ENCODE data around the gene DPT.
A peak's percentile ranks its signal among the peaks of the same experiment; 100 is the strongest.

The DPT gene

DNA sequence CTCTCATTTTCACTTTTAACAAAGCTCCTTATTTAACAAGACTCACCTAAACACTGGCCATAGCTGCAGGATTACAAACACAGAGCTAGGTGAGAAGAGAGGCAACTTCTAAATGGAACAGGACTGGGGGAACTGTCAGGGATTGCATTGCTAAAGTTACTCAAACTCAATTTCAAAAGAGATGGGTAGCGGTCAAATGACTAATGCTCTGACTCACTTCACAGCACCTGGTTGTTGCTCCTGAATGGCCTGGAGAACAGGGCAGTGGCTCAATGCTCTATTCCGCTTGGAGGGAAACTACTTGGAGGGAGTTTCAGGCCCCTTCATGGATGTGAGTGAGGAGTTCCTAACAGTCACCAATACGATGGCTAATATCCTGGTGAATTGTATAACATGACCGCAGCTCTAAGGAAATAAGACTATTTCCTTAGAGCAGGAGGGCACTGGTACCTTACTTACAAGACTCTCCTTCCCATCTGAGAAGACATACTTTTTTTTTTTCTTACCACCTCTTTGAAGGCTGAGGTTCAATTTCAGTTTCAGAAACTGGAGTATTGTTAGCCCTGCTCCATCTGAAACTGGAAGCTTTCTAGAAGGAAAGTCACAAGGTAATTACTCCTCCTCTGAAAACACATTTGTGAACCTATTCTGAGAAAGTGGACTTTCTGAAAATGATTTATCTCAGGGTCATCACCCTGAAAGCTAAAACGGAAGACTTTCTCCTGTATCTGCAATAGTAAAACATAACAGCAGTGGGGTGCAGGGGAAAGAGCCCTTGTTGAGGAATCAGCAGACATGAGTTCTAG is 9.5 kb downstream of the DPT start:
- Histone ChIP-seq H3K27ac (ENCODE audit: low read length) (no peak overlapping the region), H3F3A (ENCODE audit: insufficient read depth, low read length) (peaks cover 16% of the 10 kb centered on the region), H3K4me3 (ENCODE audit: low read length) (no peak overlapping the region), H3K79me2 (ENCODE audit: low read length) (no peaks in the 10 kb centered on the region), H2AFZ (ENCODE audit: low read length) (no peak overlapping the region), H3K36me3 (replicated peaks; ENCODE audit: insufficient read depth, low read length) (no peaks in the 10 kb centered on the region), H3K9ac (ENCODE audit: low read length) (no peak overlapping the region), H3K27me3 (replicated peaks; ENCODE audit: insufficient read depth, low read length) (peaks cover 87% of the 10 kb centered on the region), H3K9me2 (replicated peaks; ENCODE audit: insufficient read depth, low read length) (no peaks in the 10 kb centered on the region), H3K9me3 (replicated peaks; ENCODE audit: insufficient read depth, low read length) (no peaks in the 10 kb centered on the region), H3K4me2 (ENCODE audit: low read depth, low read length) (peak overlapping the region; percentile 4; the same call in 1 of the 2 replicates), H3K4me1 (ENCODE audit: low read length) (peaks cover 13% of the 10 kb centered on the region), H4K20me1 (ENCODE audit: insufficient read depth, low read length) (peaks cover 25% of the 10 kb centered on the region; the same call in 1 of the 2 replicates)
- peak; percentile 93 for DNase-seq
- TF ChIP-seq CTCF (IDR thresholded peaks at IDR 0.05; ENCODE audit: low read length) (no peak), EZH2phosphoT487 (IDR thresholded peaks at IDR 0.05; ENCODE audit: low read length) (peak; percentile 99), EZH2 (optimal IDR thresholded peaks at IDR 0.05; ENCODE audit: low read depth, low read length) (no peak)

GRCh38 chr1:168717906-168718891 is 10.8 kb downstream of the DPT start:
- Histone ChIP-seq H3K9me3 (replicated peaks; ENCODE audit: insufficient read depth, low read length) (no peaks in the 10 kb centered on the region), H3K9ac (ENCODE audit: low read length) (no peak overlapping the region), H3F3A (ENCODE audit: insufficient read depth, low read length) (peaks cover 16% of the 10 kb centered on the region), H3K4me3 (ENCODE audit: low read length) (no peak overlapping the region), H3K4me2 (ENCODE audit: low read depth, low read length) (no peak overlapping the region), H3K27ac (ENCODE audit: low read length) (no peak overlapping the region), H3K79me2 (ENCODE audit: low read length) (no peaks in the 10 kb centered on the region), H2AFZ (ENCODE audit: low read length) (no peak overlapping the region), H4K20me1 (ENCODE audit: insufficient read depth, low read length) (peaks cover 21% of the 10 kb centered on the region; the same call in 1 of the 2 replicates), H3K9me2 (replicated peaks; ENCODE audit: insufficient read depth, low read length) (no peaks in the 10 kb centered on the region), H3K36me3 (replicated peaks; ENCODE audit: insufficient read depth, low read length) (no peaks in the 10 kb centered on the region), H3K4me1 (ENCODE audit: low read length) (peaks cover 13% of the 10 kb centered on the region), H3K27me3 (replicated peaks; ENCODE audit: insufficient read depth, low read length) (peaks cover 86% of the 10 kb centered on the region)
- DNase-seq: no peak
- TF ChIP-seq CTCF (IDR thresholded peaks at IDR 0.05; ENCODE audit: low read length) (no peak), EZH2 (optimal IDR thresholded peaks at IDR 0.05; ENCODE audit: low read depth, low read length) (no peak), EZH2phosphoT487 (IDR thresholded peaks at IDR 0.05; ENCODE audit: low read length) (0 out of 2 replicates have a peak, but pooled peaks have one; percentile 34)

GRCh38 chr1:168714012-168714411 is 15.0 kb downstream of the DPT start:
- no peaks in the 10 kb centered on the region for H3K9me2 ChIP-seq (replicated peaks; ENCODE audit: insufficient read depth, low read length)
- peaks cover 71% of the 10 kb centered on the region for H3K27me3 ChIP-seq (replicated peaks; ENCODE audit: insufficient read depth, low read length)
- peaks cover 2% of the 10 kb centered on the region for H3K4me1 ChIP-seq (ENCODE audit: low read length)
- H3K27ac ChIP-seq (ENCODE audit: low read length): no peak overlapping the region
- peaks cover 1% of the 10 kb centered on the region; the same call in 1 of the 2 replicates for H4K20me1 ChIP-seq (ENCODE audit: insufficient read depth, low read length)
- no peak overlapping the region for H3K4me2 ChIP-seq (ENCODE audit: low read depth, low read length)
- no peak overlapping the region for H2AFZ ChIP-seq (ENCODE audit: low read length)
- no peaks in the 10 kb centered on the region for H3K79me2 ChIP-seq (ENCODE audit: low read length)
- peaks cover 3% of the 10 kb centered on the region; the same call in 1 of the 2 replicates for H3F3A ChIP-seq (ENCODE audit: insufficient read depth, low read length)
- H3K4me3 ChIP-seq (ENCODE audit: low read length): no peak overlapping the region
- H3K9me3 ChIP-seq (replicated peaks; ENCODE audit: insufficient read depth, low read length): no peaks in the 10 kb centered on the region
- TF ChIP-seq EZH2phosphoT487 (IDR thresholded peaks at IDR 0.05; ENCODE audit: low read length) (no peak), CTCF (IDR thresholded peaks at IDR 0.05; ENCODE audit: low read length) (no peak)
- no peak overlapping the region for H3K9ac ChIP-seq (ENCODE audit: low read length)
- DNase-seq: no peak
- no peaks in the 10 kb centered on the region for H3K36me3 ChIP-seq (replicated peaks; ENCODE audit: insufficient read depth, low read length)

Measured in MM.1S (cell line).